Effector CD8-positive, alpha-beta T cell (primary cell): ENCODE results near the gene C20orf202.
A peak's percentile ranks its signal among the peaks of the same experiment; 100 is the strongest.
"Not testable (repeated sequence)": the region's sequence is repeated elsewhere in the genome, so short reads cannot be mapped to it uniquely, and the experiment has no call there.

Experiments
- DNase-seq: peaks from one replicate; lab custom pipeline; 2025; lab: John Stamatoyannopoulos, UW

C20orf202 gene

DNA sequence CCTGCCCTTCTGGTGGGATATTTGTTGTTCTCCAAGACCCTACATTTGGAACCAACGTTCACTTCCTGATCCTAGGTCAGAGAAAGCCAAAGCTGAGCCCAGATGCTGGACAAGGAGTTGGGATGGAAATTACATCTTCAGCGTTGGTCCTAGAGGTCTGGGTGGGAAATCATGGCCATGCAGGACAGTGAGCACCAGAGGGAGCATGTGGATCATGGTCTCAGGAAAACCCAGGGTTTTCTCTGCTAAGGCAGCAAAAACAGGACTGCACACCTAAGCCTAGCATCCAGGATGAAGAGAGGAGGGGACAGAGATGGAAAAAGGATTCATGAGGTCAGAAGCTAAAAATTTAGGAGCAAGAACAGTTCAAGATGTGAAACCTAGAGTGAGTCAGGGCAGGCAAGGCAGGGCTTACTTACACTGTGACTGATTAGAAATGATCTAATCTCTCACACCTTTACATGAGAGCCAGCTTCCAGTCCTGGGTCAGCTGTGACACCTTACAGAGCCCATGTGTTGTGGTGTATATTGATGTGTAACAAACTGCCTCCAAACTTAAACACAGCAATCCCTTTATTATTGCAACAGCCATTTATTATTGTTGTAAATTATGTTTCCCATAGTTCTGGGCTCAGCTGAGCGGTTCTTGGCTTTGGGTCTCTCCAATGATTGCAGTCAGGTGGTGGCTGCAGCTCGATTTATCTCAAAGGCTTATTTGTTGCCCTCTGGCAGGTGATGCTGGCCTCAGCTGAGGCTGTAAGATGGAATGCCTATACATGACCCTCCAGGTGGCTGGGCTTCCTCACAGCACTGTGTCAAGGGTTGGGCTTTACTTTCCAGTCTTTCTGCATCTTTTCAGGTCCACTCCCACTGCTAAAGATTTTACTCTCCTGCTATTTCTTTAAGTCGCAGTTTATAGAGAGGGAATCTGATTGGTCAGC lies 6.5 kb downstream of the C20orf202 start:
- DNase-seq: no peak

DNA sequence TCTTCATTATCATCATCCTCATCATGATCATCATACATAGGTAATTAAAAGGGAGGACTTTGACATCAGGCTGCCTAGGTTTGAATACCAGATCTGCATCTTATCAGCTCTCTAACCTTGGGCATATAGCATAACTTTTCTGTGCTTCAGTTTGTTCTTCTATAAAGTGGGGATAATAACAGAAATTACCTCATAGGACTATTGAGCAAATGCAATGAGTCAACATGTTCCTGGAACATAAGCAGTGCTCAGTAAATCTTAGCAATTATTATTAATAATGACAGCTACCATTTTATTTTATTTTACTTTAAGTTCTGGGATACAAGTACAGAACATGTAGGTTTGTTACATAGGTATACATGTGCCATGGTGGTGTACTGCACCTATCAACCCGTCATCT lies 7.2 kb downstream of the C20orf202 start:
- no peak for DNase-seq

DNA sequence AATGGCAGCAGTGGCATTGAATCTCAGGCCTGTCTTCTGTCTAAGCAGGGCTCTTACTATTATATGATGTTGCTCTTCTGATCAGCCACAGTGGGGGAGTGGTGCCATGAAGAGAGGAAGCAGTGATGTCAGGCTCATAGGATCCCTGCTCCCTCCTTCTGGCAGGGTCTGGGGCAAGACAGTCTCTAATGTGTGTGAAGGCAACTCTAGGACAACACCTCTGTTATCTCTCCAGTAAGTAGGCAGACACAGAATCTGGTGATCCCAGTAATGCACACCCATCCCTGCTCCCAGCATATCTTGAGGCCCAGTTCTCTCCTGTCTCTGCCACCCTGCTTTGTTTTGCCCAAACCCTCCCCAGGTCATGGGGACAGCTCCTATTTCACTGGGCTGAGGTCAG lies 8.8 kb downstream of the C20orf202 start:
- DNase-seq: no peak

DNA sequence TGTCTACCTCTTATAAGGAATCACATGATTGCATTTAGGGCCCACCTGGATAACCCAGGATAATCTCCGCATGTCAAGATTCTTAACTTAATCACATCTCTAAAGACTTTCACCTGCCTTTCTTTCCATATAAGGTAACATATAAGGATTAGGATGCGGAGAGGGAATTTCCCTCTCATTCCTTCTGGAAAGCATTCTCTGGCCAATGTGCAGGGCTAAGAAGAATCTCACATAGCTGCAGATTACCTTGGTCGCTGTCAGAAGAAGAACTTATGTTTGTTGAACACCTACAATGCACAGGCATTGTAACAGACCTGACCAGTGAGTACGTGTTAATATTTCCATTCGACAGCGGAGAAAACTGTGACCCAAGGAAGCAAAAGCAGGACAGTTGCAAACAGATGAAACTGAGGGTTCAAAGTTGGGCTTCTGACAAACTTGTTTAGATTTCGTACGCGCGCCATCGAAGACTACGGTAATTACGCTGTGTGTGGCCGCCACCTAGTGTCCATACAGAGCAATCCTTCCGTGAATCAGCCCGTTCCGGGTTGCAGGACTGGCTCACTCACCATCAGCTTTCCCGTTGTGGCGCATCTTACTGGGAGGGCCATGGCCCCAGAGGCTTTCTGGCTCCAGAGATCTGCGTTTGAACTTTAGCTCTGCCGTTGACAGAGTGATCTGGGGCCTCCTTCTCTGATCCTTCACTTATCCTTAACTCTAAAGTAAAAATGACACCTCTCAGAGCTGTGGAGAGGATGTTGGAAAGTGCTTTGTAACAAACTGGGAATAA lies 9.5 kb downstream of the C20orf202 start:
- DNase-seq: peak; percentile 48

DNA sequence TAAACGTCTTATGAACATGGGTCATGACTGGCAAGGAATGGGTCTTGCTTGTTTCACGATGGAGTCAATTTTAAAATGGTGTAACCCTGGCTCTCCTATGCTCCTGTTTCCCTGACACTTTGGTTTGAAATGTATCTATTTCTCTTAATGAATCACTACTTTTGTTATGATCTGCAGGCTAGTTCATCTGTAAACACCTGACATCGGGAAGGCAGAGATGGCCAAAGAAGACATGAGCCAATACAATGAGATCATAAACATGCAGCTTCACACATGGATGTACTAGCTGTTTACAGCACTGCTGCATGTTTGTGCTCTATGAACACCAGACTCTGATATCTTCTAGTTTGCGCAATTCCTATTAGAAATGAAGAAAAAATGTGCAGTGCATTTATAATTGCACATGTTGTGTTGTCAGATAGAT lies 11.6 kb downstream of the C20orf202 start:
- no peak for DNase-seq

DNA sequence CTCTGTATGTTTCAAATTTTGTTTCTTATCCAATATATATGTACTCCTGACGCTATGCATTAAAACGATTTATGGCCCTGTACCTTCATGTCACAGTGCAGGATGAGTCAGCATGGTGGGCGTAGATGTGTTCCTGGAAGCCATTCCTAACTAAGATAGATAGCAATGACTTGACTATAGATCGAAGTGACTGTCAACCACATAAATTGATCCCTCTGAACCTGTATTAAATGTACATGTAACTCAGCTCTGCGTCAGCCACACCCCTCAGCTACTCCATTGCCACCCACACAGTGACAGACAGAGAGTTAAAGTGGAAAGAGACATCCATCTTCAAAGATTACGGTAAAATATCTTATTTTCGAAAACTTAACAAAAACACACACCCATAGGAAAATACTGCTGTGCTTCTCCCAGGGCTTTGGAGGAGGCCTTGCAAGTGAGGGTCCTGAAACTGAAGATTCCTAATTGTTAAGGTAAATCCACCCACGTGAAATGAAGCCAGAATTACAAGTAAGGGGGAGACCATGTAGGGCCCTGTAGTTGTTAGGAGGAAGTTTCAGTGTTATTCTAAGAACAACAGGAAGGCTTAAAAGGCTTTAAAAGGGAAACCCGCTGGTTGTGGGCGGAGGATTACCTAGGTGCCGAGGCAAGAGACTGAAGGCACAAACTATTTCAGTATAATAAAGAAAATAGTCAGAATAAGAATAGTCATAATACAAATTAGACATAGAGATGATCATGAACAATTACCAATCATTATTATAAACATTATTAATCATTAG lies 12.3 kb downstream of the C20orf202 start:
- no peak for DNase-seq

DNA sequence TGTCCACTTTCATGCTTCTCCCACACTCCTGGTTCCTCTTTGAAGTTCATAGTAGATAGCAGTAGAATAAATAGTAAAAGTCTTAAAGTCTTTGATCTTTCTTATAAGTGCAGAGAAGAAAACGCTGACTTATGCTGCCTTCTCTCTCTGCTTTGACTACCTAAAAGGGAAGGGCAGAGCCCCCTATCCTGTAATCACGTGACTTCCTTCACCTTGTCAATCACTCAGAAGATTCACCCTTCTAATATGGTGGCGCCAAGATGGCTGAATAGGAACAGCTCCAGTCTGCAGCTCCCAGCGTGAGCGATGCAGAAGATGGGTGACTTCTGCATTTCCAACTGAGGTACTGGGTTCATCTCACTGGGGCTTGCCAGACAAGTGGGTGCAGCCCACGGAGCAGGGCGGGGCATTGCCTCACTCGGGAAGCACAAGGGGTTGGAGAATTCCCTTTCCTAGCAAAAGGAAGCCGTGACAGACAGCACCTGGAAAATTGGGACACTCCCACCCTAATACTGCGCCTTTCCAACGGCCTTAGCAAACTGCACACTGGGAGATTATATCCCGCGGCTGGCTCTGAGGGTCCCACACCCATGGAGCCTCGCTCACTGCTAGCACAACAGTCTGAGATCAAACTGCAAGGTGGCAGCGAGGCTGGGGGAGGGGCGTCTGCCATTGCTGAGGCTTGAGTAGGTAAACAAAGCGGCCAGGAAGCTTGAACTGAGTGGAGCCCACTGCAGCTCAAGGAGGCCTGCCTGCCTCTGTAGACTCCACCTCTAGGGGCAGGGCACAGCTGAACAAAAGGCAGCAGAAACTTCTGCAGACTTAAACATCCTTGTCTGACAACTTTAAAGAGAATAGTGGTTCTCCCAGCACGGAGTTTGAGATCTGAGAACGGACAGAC lies 13.5 kb downstream of the C20orf202 start:
- DNase-seq: not testable (repeated sequence)

DNA sequence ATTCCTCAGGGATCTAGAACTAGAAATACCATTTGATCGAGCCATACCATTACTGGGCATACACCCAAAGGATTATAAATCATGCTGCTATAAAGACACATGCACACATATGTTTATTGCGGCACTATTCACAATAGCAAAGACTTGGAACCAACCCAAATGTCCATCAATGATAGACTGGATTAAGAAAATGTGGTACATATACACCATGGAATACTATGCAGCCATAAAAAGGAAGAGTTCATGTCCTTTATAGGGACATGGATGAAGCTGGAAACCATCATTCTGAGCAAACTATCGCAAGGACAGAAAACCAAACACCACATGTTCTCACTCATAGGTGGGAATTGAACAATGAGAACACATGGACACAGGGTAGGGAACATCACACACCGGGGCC lies 19.5 kb downstream of the C20orf202 start:
- DNase-seq: not testable (repeated sequence)

DNA sequence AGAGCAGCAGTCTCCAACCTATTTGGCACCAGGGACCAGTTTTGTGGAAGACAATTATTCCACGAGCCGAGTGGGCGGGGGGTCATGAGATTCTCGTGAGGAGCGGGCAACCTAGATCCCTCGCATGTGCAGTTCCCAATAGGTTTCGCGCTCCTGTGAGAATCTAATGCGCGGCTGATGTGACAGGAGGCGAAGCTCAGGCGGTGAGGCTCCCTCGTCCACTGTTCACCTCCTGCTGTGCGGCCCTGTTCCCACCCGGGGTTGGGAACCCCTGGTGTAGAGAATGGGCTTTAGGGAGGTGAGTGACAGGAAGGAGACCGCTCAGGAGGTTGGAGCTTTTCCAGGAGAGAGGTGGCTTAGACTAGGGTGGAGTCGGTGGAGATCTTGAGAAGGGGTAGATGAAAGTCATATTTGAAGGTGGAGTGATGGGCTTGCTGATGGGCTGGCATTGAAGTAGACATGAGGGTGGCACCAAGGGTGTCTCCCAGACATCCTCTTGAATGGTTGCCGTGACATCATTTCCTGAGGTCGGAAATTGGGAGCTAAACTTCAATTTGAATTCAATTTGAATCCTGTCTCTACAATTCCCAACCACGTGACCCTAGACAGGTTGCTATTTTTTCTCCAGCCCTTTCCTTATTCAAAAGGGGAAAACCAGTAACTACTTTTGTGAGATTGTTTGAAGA lies 21.1 kb downstream of the C20orf202 start:
- no peak for DNase-seq

DNA sequence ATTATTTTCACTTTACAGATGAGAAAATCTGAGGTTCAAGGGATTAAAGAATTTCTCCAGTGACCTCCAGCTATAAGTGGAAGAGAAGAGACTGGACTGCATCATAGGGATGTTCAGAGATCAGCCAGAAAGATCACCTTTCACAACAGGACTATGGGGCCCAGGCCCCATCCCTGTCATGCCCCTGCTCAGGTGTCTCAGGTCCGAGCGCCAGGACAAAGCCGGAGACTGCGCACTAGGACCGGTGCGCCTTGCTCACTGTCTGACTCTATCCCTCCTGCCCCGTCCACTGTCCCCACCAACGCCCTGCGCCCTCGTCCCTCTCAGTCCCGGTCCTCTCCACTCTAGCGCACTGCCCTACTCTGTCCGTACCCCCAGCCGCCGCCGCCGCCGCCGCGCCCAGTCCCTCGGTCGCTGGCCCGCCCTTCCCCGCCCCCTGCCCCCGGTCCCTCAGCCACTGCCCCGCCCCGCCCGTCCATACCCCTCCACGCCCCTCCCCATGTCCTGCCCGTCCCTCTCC lies 22.1 kb downstream of the C20orf202 start:
- no peak for DNase-seq

DNA sequence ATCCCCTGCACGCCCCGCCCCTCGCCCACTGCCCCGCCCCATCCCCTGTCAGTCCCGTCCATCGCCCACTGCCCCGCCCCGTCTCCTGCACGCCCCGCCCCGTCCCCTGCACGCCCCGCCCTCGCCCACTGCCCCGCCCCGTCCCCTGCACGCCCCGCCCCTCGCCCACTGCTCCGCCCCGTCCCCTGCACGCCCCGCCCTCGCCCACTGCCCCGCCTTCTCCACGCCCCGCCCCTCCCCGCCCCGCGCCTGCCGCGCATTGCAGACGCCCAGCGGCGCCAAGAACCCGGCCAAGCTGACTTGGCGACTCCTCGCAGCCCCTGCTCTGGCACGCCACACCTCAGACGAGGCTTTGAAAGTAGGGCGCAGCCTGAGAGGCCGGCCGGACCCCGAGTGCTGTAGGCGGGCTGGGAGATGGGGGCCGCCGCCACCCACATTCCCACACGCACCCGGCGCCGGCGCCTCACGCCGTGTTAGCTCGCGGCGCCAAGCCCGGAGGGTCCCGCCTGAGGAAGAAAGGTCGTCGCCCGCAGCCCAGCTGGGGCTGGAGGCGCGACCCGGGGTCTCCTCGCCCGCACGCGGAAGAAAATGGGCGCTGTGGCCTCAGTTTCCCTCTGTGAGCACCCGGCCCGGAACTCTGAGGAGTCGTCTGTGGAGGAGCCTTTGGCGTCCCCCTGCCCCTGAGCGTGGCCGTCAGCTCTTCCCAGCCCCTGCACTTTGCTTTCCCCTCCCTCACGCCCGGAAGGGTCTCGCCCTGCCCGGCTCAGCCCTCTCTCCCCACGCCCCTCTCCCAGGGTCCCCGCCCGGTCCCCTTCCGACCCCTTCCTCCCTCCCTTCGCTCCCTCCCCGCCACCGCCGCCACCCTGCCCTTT lies 22.8 kb downstream of the C20orf202 start, which contains the start of gene RAD21L1:
RAD21L1 (plus strand) TSS at position 262 of the 872 bp plus-strand sequence. CDS start 2,410 bp downstream, outside the sequence.
- peak; percentile 81 for DNase-seq

DNA sequence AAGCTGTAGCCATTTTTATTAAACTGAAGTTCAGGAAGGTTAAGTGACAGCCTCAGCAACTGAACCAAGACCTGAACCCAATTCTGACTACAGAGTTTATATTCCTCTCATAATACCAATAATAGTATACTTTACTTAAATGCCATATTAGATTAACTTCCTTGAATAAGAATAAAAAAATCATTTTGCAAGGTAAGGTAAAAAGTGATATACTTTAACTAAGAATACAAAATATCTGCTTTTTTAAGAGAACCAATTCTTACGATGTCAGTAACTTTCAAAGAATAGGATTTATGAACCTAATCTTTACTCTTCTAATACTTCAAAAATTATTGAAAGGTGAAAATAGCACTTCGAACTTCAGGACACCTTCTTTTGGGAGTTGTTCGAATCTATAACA lies 26.3 kb downstream of the C20orf202 start:
- DNase-seq: no peak

DNA sequence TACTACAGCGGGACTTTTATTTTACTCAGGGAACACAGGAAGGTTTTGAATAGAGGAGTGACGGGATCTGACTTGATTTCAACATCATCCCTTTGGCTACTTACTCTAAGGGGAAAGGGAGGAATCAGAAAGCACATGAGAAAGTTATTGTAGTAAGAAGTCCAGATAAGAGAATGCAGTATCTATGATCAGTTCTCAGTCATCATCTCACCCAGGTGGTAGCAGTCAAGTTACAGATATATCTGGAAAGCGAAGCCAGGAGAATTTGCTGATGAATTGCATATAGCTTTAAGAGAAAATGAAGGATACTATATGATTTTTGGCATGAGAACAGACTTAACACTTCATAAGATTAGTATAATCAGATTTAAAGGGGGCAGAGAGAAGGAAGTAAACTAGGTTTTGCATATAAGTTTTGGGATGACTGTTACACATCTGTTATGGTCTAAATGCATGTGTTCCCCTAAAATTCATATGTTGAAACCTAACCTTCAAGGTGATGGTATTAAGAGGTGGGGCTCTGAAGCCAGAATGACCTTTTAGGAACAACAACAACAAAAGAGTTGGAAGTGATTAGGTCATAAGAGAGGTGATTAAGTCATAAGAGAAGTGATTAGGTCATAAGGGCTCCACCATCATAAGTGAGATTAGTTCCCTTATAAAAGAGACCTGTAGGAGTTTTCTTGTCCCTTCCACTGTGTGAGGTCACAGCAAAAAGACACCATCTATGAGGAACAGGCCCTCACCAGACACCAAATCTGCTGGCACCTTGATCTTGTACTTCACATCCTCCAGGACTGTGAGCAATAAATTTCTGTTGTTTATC lies 29.2 kb downstream of the C20orf202 start:
- DNase-seq: no peak

DNA sequence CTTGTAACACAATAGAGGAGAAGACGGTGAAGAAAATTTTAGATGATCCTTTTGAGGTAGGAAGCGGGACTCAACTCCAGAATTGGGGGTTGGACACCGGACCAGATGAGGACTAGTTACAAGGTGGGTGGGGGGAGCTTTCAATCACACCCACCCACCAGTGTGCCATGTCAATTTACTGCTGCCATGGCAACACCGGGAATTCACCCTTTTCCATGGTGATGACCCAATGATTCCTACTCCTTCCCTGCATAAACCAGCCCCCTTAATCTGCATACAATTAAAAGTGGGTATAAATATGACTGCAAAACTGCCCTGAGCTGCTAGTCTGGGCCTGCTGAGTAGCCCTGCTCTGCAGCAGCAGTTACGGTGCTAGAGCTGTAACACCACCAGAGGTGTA lies 37.3 kb downstream of the C20orf202 start:
- DNase-seq: no peak

DNA sequence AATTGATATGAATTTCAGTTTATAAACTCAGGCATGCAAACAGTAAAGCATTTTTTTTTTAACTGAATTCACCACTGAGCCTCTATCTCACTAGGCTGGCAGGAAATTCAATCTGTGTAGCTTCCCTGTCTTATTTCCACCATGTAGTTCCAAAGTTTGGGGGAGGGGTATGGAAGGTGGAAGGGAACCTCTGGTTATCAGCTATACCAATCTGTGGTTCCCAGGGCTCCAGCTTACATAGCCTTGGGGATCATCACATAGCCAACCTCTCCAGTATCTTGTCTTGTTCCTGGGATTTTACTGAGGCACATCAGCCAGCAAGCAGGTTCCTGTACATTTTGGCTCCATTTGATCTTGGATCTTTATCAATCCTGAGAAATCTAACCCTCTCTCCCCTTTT lies 38.2 kb downstream of the C20orf202 start:
- DNase-seq: no peak

DNA sequence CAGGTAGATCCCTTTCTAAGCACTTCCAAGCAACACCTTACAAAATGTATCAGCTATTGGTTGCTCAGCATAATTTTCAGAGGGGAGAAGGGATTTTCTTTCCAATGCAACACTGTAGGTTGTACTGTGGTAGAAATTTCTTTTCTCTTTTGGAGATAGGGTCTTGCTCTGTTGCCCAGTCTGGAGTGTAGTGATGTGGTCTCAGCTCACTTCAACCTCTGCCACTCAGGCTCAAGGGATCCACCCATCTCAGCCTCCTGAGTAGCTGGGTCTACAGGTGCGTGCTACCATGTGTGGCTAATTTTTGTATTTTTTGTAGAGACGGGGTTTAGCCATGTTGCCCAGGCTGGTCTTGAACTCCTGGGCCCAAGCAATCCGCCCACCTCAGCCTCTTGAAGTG lies 38.8 kb downstream of the C20orf202 start:
- no peak for DNase-seq

DNA sequence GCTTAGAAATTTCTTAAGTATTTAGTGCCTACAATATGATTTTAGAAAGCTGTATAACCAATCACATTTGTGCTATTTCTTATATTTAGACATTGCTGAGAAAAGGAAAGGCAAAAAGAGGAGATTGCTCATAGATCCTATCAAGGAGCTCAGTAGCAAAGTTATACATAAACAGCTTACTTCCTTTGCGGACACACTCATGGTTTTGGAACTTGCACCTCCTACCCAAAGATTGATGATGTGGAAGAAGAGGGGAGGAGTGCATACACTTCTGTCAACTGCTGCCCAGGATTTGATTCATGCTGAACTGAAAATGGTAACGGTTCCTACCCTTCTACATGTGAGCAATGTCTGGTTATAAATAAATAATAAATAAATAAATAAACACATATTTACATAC lies 39.3 kb downstream of the C20orf202 start:
- no peak for DNase-seq

DNA sequence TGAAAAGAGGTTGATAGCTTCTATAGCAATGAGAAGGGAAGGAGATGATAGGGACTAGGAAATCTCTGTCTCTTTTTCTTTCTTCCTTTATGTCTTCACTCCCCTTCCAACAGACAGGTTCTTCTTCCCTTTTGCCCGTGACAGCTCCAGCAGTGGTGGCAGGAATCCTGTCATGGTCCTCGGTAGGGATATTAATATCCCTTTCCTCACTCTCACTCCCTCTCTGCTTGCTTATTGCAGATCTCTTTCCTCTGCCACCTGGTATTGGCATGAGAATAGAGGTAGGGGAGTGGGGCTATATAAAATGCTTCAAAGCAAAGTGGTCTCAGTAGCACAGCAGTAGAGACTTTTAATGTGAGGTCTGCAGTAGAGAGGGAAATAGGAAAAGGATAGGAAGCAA lies 42.3 kb downstream of the C20orf202 start:
- no peak for DNase-seq
